ENCODE results near the gene NEURL1B.
"Not testable (repeated sequence)": the region's sequence is repeated elsewhere in the genome, so short reads cannot be mapped to it uniquely, and the experiment has no call there.

Gene NEURL1B

DNA sequence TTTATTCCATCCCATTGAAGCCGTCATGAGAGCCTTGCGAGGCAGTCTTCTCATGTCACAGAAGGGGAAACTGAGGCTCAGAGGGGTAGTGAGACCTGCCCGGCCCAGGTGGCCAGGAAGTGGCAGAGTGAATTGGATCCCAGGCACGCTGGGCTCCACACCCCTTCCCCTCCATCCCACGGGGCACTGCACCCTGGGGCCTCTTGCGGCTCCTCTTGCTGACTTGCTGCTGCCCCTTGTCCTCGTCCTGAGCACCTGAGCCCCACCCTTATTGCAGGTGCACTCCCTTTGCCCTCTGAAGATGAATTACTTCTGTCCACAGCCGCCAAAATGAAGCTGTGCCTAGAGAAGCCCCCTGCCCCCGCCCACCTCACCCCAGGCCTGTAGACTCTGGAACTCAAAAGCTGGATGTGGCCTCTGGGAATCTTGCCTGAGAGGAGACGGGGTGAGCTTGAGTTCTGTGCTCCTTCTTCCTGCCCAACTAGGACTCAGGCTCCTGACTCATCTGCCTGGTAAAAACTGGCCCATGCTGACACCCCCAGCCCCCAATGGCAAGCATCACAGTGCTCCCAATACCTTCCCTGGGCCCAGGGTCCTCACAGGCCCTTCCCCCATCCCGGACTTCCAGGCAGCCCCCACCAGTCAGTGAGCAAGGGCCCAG is 6.4 kb downstream of the NEURL1B start:
- H3K4me1 Mint-ChIP-seq: peaks cover 49% of the 10 kb centered on the region
- no peak overlapping the region for H3K4me3 Mint-ChIP-seq
- H3K27me3 Mint-ChIP-seq (ENCODE audit: low read depth, poor library complexity): peaks cover 39% of the 10 kb centered on the region
- H3K27ac Mint-ChIP-seq: no peak overlapping the region
- no peaks in the 10 kb centered on the region for H3K36me3 Mint-ChIP-seq (ENCODE audit: low read depth)
- DNase-seq: no peak
- no peaks in the 10 kb centered on the region for H3K9me3 Mint-ChIP-seq
- TF ChIP-seq, protein P1, sequence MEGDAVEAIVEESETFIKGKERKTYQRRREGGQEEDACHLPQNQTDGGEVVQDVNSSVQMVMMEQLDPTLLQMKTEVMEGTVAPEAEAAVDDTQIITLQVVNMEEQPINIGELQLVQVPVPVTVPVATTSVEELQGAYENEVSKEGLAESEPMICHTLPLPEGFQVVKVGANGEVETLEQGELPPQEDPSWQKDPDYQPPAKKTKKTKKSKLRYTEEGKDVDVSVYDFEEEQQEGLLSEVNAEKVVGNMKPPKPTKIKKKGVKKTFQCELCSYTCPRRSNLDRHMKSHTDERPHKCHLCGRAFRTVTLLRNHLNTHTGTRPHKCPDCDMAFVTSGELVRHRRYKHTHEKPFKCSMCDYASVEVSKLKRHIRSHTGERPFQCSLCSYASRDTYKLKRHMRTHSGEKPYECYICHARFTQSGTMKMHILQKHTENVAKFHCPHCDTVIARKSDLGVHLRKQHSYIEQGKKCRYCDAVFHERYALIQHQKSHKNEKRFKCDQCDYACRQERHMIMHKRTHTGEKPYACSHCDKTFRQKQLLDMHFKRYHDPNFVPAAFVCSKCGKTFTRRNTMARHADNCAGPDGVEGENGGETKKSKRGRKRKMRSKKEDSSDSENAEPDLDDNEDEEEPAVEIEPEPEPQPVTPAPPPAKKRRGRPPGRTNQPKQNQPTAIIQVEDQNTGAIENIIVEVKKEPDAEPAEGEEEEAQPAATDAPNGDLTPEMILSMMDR (IDR thresholded peaks at IDR 0.05): no peak

DNA sequence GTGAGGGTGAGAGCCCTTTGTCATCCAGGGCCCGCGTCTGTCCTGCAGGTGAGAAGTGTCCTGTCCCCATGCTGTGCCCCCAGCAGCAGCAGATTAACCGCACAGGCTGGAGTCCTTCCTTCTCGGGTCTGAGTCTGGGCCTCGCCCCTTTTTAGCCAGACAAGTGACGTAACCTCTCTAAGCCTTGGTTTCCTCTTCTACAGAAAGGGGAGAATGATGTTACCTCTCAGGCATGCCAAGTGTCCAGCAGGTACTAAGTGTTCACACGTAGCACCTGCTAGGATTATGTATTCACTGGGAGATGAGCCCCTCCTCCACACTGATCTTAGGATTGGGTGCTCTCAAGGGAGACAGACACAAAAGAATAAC is 6.9 kb downstream of the NEURL1B start:
- no peak overlapping the region for H3K27ac Mint-ChIP-seq
- no peak overlapping the region for H3K4me3 Mint-ChIP-seq
- no peaks in the 10 kb centered on the region for H3K36me3 Mint-ChIP-seq (ENCODE audit: low read depth)
- H3K4me1 Mint-ChIP-seq: peaks cover 44% of the 10 kb centered on the region
- TF ChIP-seq, protein P1 (IDR thresholded peaks at IDR 0.05): no peak
- no peak for DNase-seq
- H3K27me3 Mint-ChIP-seq (ENCODE audit: low read depth, poor library complexity): peaks cover 34% of the 10 kb centered on the region
- H3K9me3 Mint-ChIP-seq: no peaks in the 10 kb centered on the region

DNA sequence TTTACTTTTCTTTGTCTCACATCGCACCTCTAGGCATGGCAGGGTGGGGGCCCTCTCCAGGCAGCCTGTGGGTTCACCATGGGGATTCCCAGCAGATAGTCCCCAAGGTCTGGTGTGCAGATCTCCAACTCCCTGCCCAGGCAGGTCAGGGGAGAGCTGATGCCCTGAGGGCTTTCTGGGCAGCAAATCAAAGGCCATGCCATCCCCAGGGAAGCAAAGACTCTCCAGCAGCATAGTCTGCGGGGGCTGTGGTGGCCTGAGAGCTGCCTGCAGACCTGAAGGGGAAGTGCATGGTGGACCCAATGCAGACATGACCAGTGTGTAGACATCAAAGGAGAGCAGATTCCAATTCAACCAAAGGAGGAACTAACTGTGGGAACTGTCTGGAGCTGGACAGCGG is 7.7 kb downstream of the NEURL1B start:
- H3K4me3 Mint-ChIP-seq: no peak overlapping the region
- TF ChIP-seq, protein P1 (IDR thresholded peaks at IDR 0.05): no peak
- H3K4me1 Mint-ChIP-seq: peaks cover 36% of the 10 kb centered on the region
- H3K9me3 Mint-ChIP-seq: no peaks in the 10 kb centered on the region
- H3K27me3 Mint-ChIP-seq (ENCODE audit: low read depth, poor library complexity): peaks cover 26% of the 10 kb centered on the region
- no peaks in the 10 kb centered on the region for H3K36me3 Mint-ChIP-seq (ENCODE audit: low read depth)
- no peak for DNase-seq
- no peak overlapping the region for H3K27ac Mint-ChIP-seq

DNA sequence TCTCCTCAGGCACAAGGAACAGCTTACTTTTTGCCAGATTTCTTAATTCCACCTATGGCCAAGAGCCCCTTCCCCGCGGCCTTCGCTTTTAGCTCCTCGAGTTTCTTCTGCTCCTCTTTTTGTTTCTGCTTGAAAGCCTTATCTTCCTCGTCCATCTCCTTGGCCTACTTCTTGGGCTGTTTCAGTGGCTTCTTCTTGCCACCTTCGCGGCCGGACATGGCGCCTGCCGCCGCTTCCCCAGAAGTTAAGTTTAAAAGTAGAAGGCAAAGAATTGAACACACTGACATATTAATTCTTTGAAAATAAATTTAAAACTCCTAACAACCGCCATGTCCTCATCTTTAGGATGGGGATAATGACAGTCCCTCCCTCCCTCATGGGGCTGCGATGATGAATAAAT is 15.4 kb downstream of the NEURL1B start:
- not testable (repeated sequence) for DNase-seq
- peaks cover 45% of the 10 kb centered on the region for H3K4me1 Mint-ChIP-seq

DNA sequence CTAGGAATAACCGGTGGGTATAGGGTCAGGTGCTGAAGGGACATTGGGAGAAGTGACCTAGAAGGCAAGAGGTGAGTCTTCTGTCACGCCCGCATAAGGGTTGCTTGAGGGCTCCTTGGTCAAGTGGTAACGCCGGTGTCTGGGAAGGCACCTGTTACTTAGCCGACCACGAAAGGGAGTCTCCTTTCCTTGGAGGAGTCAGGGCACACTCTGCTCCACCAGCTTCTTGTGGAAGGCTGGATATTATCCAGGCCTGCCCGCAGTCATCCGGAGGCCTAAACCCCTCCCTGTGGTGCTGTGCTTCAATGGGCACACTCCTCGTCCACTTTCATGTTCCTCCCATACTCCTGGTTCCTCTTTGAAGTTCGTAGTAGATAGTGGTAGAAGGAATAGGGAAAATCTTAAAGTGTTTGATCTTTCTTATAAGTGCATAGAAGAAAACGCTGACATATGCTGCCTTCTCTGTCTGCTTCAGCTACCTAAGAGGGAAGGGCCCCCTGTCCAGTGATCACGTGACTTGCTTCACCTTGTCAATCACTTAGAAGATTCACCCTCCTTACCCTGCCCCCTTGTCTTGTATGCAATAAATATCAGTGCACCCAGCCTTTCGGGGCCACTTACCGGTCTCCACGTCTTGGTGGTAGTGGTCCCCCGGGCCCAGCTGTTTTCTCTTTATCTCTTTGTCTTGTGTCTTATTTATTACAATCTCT is 16.6 kb downstream of the NEURL1B start:
- not testable (repeated sequence) for H3K4me3 Mint-ChIP-seq

More for the DNA sequence above, 15.4 kb downstream of the NEURL1B start:
- not testable (repeated sequence) for H3K4me3 Mint-ChIP-seq; H3K27me3 Mint-ChIP-seq (ENCODE audit: low read depth, poor library complexity); H3K27ac Mint-ChIP-seq
- Mint-ChIP-seq H3K9me3 (peaks cover 23% of the 10 kb centered on the region), H3K36me3 (ENCODE audit: low read depth) (peaks cover 16% of the 10 kb centered on the region)

DNA sequence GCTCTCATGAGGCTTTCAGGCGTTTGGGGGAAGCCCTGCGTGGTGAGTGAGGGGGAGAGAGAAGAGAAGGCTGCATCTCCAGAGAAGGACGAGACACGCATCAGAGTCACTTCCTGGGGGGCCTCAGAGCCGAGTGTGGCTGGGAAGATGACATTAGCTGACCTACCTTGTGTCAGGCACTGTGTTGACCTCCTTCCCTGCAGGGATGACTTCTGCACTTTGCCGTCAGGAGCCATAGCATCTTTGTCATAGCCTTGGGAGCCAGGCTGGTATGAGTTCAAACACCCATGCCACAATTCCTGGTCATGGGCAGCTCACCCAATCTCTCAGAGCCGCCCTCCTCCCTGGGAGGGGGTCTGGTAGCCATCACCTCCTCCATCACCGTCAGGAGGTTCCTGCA is 17.3 kb downstream of the NEURL1B start:
- H3K27ac Mint-ChIP-seq: peak overlapping the region; percentile 19
- H3K4me3 Mint-ChIP-seq: no peak overlapping the region
- H3K36me3 Mint-ChIP-seq (ENCODE audit: low read depth): peaks cover 16% of the 10 kb centered on the region
- peaks cover 23% of the 10 kb centered on the region for H3K9me3 Mint-ChIP-seq
- peaks cover 4% of the 10 kb centered on the region for H3K27me3 Mint-ChIP-seq (ENCODE audit: low read depth, poor library complexity)
- TF ChIP-seq, protein P1 (IDR thresholded peaks at IDR 0.05): no peak
- no peak for DNase-seq
- peaks cover 45% of the 10 kb centered on the region for H3K4me1 Mint-ChIP-seq

More for the DNA sequence above, 16.6 kb downstream of the NEURL1B start:
- Mint-ChIP-seq H3K36me3 (ENCODE audit: low read depth) (peaks cover 16% of the 10 kb centered on the region), H3K27ac (peak overlapping the region; percentile 19), H3K9me3 (peaks cover 23% of the 10 kb centered on the region), H3K4me1 (peaks cover 45% of the 10 kb centered on the region)
- DNase-seq; H3K27me3 Mint-ChIP-seq (ENCODE audit: low read depth, poor library complexity): not testable (repeated sequence)

Data from nephron progenitor cell (in vitro differentiated cells).